HG03039 (cell line): Measurements from ENCODE around the gene METTL2A.
"Not testable (repeated sequence)": the region's sequence is repeated elsewhere in the genome, so short reads cannot be mapped to it uniquely, and the experiment has no call there.

ENCODE experiments used
- ATAC-seq: cut with Tn5 transposase; IDR thresholded peaks from one replicate; pipeline ENCODE4 v1.9.1; 2021; ENCODE audit warnings: mild to moderate bottlenecking, moderate library complexity; ENCODE audit not compliant: unreplicated experiment

Gene METTL2A, protein sequence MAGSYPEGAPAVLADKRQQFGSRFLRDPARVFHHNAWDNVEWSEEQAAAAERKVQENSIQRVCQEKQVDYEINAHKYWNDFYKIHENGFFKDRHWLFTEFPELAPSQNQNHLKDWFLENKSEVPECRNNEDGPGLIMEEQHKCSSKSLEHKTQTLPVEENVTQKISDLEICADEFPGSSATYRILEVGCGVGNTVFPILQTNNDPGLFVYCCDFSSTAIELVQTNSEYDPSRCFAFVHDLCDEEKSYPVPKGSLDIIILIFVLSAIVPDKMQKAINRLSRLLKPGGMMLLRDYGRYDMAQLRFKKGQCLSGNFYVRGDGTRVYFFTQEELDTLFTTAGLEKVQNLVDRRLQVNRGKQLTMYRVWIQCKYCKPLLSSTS

DNA sequence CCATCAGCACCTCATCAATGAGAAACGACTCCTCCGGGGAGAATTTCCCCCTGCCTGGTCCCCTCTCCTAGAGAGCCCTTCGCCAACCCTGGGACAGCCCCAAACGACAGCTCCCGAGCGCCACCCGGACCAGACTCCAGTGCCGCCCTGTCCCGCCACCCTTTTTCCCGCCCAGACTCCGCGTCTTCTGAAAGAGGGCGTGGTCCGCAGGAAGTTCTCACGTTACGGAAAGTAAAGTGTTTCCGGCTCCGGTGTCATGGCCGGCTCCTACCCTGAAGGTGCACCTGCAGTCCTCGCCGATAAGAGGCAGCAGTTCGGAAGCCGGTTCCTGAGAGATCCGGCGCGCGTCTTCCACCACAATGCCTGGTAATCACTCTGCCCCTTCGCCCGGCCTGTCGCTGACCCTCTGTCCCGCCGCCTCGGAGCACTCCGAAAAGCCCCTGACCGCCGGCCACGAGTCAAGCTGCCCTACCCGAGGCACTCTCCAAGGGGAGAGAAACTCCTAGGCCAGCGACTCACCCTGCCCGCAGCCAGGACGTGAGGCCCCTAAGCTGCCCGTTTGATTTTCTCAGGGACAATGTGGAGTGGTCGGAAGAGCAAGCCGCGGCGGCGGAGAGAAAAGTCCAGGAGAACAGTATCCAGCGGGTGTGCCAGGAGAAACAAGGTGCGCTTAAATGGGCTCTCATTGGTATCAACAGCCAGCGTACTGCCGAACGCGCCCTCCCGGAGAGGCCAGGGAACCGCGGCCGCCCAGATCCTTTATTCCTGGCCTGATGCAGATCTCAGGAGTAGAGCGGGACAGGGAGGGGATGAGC lies at the start of gene METTL2A:
Gene METTL2A, plus strand, starts transcription at position 251 of the 815 bp plus-strand sequence. Its CDS starts 6 bp downstream, at position 257.
- peak; percentile 85 for ATAC-seq

DNA sequence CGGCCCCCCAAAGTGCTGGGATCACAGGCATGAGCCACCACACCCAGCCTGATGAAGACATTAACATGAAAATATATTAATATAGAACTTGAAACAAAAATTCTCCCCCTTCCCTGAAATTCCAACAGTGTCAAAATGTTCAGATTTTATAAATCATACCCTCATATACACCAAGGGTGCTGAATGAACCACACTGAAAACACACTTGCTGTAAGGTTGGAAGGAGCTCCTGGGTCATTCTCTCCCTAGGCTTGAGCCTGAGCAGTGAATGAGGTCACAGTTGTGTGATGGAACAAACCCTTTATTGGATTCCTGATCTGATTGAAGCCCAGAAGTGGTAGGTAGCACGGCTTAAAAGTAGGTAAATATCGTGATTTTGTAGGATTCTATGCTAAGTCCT lies 43.4 kb upstream of the METTL2A start, which contains the start of gene EFCAB3:
Gene EFCAB3, plus strand, starts transcription at position 301 of the 400 bp plus-strand sequence. CDS start 2,427 bp downstream, outside the sequence.
- no peak for ATAC-seq

DNA sequence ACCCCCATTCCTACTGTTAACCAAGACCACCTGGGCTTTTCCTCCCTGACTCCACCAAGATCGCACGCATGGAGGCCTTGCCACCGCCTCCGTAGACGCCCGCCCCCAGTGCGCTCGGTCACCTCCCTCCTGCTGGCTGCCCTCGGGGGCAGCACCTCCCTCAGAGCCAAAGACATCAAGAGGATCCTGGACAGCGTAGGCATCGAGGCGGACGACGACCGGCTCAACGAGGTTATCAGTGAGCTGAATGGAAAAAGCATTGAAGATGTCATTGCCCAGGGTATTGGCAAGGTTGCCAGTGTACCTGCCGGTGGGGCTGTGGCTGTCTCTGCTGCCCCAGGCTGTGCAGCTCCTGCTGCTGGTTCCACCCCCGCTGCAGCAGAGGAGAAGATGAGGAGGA lies 42.1 kb upstream of the METTL2A start:
- no peak for ATAC-seq

DNA sequence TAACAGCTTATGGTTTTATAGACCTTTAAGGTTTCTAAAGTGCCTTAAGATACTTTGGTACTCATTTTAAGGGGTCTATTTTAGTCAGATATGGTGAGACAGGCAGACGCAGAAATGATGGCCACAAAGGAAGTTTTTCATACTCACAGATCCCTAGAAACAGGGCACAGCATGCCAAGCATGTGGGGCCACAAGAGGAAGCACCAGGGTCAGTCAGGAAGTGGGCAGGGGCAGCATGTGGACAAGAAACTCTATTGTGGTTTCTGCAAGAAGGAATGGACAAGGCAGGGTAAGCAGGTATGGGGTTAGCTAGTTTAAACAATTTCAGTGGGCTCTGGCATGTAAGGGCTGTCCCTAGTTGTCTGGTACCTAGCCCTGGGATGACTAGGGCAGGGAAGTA lies 34.8 kb upstream of the METTL2A start:
- ATAC-seq: no peak

DNA sequence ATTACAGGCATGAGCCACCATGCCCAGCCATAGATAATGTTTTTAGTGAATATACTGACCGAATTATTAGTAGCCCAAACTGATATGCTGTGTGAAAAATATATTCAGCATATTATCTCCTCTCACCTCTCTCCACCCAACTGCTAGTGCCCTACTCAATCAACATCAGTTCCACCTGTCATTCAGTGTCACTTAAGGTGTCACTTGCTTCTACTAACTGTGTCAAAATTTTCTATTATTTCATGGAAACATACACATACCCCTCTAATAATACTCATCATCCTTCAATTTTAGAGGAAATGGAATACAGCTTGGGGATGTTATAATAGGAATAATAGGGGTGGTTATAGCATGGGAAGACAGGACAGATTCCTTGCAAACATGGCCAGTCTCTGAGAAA lies 30.8 kb upstream of the METTL2A start:
- no peak for ATAC-seq

DNA sequence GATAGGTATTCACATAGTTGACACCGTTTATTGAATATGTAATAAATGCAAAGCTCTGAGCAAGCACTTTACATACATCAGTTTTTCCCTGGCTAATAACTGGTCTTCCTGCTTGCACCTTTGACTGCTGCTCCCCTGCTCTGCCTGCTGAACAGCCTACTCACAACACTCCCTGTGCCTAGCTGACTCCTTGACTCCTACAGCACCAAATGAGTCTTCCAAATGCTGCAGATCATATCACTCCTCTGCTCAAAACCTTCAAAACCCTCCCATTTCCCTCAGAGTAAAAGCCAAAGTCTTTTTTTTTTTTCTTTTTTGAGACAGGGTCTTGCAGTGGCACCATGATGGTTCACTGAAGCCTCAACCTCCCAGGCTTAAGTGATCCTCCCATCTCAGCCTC lies 24.8 kb upstream of the METTL2A start:
- no peak for ATAC-seq

DNA sequence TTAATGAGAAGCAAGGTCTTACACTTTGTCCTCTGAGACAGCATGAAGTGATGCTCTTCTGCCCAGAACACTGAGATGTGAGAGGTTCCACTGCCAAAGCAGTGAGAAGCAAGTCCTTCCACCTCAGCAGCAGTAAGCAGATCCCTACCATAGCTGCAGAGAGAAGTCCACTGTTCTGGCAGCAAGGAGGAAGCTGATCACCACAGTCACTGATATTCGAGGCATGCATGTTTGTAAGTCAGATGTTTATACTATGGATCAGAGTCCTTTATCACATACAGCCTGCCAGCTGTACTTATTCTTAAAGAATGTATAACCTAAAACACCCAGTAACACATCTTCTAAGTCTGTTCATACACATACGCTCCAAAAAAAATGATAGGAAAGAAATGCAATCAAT lies 18.2 kb upstream of the METTL2A start:
- no peak for ATAC-seq

DNA sequence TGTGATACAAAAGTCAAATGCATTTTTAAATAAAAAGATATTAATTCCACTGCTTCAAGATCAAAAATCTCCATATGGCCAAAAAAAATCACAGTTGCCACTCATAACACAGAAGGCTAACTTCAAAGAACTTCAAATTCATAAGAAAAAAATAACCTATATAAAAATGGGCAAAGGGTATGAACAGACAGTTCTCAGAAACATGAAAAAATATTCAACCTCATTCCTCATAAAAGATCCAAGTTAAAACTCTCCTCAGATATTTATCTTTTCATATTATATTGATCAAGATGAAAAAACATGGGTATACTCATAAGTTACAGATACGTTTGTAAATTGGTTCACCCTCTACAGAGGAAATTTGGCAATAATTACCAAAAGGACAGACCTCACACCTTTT lies 10.6 kb upstream of the METTL2A start:
- ATAC-seq: not testable (repeated sequence)

DNA sequence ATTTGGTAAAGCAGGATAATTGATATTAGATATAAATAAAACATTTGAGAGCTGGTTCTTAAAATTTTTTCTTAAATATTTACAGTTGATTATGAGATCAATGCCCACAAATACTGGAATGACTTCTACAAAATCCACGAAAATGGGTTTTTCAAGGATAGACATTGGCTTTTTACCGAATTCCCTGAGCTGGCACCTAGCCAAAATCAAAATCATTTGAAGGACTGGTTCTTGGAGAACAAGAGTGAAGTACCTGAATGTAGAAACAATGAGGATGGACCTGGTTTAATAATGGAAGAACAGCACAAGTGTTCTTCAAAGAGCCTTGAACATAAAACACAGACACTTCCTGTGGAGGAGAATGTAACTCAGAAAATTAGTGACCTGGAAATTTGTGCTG lies 2.5 kb downstream of the METTL2A start:
- not testable (repeated sequence) for ATAC-seq

DNA sequence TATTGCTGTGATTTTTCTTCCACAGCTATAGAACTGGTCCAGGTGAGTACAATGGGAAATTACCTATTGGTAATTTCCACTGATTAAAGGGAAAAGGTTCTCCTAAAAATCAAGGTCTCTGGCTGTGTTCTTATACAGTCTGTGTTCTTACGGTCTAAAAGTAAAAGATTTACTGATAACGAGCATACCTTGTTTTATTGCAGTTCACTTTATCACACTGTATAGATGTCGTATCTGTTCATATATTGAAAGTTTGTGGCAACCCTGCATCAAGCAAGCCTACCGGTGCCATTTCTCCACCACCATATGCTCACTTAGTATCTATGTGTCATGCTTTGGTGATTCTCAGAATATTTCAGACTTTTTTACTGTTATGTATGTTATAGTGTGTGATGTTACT lies 11.6 kb downstream of the METTL2A start:
- ATAC-seq: not testable (repeated sequence)

DNA sequence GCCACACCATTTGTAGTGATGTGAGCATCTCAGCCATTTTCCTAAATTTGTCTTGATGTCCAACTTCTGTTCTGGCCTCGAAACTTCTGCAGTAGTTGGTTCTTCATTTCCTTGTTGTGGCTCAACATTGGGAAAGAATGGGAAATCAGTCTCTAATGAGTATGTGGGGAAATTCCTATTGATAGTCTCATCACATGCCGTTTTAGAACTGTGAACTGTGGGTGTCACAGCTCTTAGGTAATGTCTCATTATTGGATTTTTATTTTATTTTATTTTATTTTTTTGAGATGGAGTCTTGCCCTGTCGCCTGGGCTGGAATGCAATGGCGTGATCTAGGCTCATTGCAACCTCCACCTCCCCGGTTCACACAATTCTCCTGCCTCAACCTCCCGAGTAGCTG lies 17.5 kb downstream of the METTL2A start:
- not testable (repeated sequence) for ATAC-seq

DNA sequence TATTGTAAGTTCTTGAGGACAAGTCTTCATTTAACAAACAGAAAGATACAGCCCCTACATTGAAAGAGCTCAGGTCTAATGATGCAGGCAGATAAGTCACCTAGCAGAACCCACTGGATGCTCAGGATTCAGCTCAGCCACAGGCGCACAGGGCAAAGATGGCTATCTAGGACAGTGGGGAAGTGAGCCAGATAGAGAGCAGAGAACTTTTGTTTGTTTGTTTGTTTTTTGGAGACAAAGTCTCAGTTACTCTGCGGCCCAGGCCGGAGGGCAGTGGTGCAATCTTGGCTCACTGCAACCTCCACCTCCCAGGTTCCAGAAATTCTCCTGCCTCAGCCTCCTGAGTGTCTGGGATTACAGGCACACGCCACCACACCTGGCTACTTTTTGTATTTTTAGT lies 20.4 kb downstream of the METTL2A start:
- ATAC-seq: no peak

DNA sequence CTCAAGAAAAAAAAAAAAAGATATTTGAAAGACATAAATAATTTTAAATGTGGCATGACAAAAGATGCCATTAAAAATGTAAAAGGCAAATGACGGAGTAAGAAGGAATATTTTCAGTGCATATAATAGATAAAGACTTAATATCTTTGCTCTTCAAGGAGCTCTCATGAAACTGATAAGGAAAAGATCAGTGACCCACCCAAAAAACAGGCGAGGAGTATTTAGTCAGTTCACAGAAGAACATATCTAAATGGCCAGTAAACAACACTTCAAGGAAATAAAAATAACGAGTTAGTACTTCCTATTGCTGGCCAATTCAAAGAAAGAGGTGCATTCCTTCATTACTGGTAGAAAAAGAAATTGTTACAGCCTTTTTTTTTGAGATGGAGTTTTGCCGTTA lies 22.1 kb downstream of the METTL2A start:
- not testable (repeated sequence) for ATAC-seq

DNA sequence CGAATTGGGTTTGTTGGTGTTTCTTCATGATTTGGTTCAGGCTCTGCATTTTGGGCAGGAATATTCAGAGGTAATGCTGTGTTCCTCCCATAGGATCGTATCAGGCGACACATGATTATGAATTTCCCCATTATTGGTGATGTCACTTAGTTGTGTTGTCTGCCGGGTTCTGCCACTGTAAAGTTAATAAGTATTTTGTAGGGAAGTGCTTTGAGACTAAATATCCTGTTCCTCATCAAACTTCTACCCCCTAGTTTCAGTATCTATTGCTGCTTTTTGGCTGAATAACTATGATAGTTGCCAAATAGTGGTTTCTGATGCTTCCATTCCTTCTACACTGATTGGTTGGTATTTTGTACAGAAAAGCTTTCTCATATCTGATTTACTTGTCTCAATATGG lies 28.5 kb downstream of the METTL2A start:
- ATAC-seq: not testable (repeated sequence)

DNA sequence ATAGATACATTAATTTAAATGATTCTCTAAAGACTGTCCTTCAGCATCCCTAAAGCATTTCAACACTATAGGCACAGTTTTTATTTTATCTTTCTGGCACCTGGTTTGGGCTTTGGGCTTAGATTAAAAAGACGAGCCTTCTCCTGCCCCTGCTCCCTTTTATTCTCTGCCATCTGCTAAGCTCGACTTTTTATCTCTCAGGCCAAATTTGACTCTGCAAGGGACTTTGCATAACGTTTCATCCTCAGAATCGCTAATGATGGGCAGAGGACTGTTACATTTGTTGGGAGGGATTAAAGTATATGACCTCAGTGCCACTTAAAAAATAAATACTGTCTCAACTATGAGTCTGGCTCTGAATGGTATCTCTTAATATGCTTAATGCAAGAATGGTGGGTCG lies 29.3 kb downstream of the METTL2A start:
- not testable (repeated sequence) for ATAC-seq

DNA sequence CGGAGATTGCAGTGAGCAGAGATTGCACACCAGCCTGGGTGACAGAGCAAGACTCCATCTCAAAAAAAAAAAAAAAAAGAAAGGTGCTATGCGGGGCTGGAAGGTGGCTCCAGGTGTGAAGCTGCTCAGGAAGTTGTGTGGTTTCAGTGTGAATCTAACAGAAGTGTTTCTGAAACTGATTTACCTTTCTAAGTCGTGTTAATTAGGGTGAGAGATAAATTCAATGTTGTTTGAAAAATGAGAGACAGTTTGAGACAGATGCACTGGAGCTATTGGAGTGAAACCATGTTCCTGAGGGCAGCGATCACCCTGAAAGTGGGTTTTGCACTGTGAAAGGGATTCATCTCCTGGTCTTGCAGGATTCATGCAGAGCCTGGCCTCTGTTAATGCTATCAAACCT lies 30.0 kb downstream of the METTL2A start:
- not testable (repeated sequence) for ATAC-seq

DNA sequence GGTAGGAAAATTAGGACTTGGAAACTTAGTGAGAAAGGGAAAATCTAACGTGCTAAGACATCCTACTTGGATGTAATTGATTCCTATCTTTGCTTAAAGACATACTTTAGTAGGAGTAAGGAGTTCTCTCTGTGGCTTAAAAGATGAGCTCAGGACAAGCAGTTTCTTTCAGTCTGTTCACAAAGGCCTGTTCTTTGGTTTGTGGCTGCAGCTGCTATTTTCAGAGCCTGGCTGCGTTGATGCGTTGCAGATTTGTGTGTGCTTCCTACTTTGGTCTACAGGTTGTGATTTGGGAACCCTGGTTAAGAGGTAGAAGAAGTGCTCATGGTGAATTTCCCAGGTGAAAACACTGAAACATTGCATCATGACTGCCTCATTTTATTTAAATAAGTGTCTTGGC lies 30.4 kb downstream of the METTL2A start:
- peak; percentile 40 for ATAC-seq

DNA sequence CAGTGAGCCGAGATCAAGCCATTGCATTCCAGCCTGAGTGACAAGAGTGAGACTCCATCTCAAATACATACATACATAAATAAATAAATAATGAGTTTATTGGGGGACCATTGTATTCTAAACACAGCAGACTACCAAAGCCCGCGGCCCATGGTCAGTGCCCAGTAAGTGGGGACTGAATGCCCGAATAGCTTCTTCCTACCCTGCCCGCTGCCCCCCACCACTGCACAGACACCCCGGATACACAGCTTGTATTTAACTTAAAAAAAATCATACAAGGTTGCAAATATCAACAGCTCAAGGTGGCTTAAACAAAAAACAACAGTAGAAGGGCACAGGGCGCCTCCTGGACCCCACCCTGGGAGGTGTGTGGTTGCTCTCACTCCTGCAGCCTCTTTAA lies 32.3 kb downstream of the METTL2A start:
- no peak for ATAC-seq

DNA sequence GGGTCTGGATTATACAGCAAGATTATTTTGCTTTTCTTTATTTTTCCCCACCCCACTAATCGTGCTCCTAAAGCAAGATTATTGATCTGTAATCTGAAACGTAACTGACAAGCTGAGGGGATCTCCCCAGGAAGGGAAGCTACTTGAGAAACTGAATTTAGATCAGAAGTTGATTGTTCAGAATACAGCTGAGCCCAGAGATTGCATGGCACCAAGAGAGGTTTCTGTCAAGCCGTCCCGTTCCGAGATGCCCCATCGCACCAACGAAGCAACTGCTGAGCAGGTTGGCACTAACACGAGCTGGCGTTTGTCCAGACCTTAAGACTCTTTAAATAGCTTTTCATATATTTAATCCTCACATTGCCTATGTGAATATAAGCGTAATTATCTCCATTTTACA lies 34.8 kb downstream of the METTL2A start:
- ATAC-seq: not testable (repeated sequence)

DNA sequence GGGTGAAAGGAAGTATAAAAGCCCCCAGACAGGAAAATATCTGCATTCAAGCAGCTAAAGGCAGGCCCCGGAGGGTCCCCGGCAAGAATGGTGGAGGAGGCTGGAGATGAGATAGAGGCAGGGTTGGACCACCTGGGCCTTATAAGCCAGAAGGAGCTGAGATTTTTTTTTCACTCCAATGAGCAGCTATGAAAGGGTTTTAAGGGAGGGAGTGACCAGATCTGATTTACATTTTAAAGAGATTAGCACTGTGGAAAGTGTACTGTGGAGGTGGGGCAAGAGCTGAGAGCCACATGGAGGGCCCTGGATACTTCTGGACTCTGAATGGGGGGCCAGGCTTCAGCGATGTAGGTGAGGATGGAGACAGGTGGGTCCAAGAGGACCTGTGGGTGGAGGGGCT lies 40.7 kb downstream of the METTL2A start:
- not testable (repeated sequence) for ATAC-seq

DNA sequence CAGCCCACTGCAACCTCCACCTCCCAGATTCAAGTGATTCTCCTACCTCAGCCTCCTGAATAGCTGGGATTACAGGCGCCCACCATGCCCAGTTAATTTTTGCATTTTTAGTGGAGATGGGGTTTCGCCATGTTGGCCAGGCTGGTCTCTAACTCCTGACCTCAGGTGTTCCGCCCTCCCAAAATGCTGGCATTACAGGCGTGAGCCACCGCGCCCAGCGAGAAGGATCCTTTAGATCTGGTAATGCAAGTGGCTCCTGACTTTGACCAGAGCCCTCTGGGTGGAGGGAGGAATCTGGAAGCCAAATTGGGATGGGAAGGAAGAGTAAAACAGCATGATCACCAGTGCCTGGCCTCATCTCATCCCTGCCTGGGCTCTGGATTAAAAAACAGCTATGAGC lies 41.6 kb downstream of the METTL2A start:
- not testable (repeated sequence) for ATAC-seq
